Hepatocyte (in vitro differentiated cells): Measurements from ENCODE around the gene SCGB1C2. TPM values are rescaled to one million over a fixed set of nuclear protein-coding genes. Genes with fewer than 3 reads are reported as not detected.

Experiments used
- DNase-seq: peaks from one replicate; pipeline ENCODE4 v3.0.0-alpha.2; 2016; ENCODE audit warnings: low spot score
- H2AFZ ChIP-seq: fragments of 200-600 bp; sonication (generic); 2 replicates; pipeline ENCODE4 v1.6.0; 2016; ENCODE audit warnings: antibody characterized with exemption, mild to moderate bottlenecking
- H3K27ac ChIP-seq: fragments of 200-600 bp; sonication (generic); 2 replicates; pipeline ENCODE4 v1.5.1; 2016; ENCODE audit warnings: mild to moderate bottlenecking
- H3K27me3 ChIP-seq: fragments of 200-600 bp; sonication (generic); 2 replicates; pipeline ENCODE4 v1.6.1; 2016
- H3K36me3 ChIP-seq: fragments of 200-600 bp; sonication (generic); replicated peaks from 2 replicates; pipeline ENCODE4 v1.5.1; 2016; ENCODE audit warnings: low read depth; ENCODE audit not compliant: insufficient read depth
- H3K4me1 ChIP-seq: fragments of 200-600 bp; sonication (generic); 2 replicates; pipeline ENCODE4 v1.5.1; 2016; ENCODE audit warnings: mild to moderate bottlenecking, moderate library complexity; ENCODE audit not compliant: insufficient read depth
- H3K4me2 ChIP-seq: fragments of 200-600 bp; sonication (generic); 2 replicates; pipeline ENCODE4 v1.6.0; 2016
- H3K4me3 ChIP-seq: fragments of 200-600 bp; sonication (generic); 2 replicates; pipeline ENCODE4 v1.5.1; 2016; ENCODE audit warnings: mild to moderate bottlenecking
- H3K79me2 ChIP-seq: fragments of 200-600 bp; sonication (generic); 2 replicates; pipeline ENCODE4 v1.6.0; 2017; ENCODE audit warnings: mild to moderate bottlenecking
- H3K9me2 ChIP-seq: fragments of 200-600 bp; sonication (generic); replicated peaks from 2 replicates; pipeline ENCODE4 v1.6.0; 2017; ENCODE audit warnings: mild to moderate bottlenecking; ENCODE audit not compliant: insufficient read depth
- H3K9me3 ChIP-seq: fragments of 200-600 bp; sonication (generic); 2 replicates; pipeline ENCODE4 v1.5.1; 2016; ENCODE audit warnings: low read depth, mild to moderate bottlenecking
- H4K20me1 ChIP-seq: fragments of 200-600 bp; sonication (generic); 2 replicates; pipeline ENCODE4 v1.6.0; 2016; ENCODE audit warnings: mild to moderate bottlenecking; ENCODE audit not compliant: insufficient read depth, poor library complexity, severe bottlenecking
- CTCF ChIP-seq: fragments of 200-600 bp; sonication (generic); IDR thresholded peaks from 2 replicates; pipeline ENCODE4 v1.5.1; 2016; ENCODE audit warnings: antibody characterized with exemption, mild to moderate bottlenecking; ENCODE audit not compliant: poor library complexity
- EZH2 ChIP-seq: fragments of 200-600 bp; sonication (generic); IDR thresholded peaks from 2 replicates; pipeline ENCODE4 v1.6.1; 2016; ENCODE audit warnings: antibody characterized with exemption, mild to moderate bottlenecking, borderline replicate concordance
- EZH2phosphoT487 ChIP-seq: fragments of 200-600 bp; sonication (generic); IDR thresholded peaks from one replicate; pipeline ENCODE4 v1.6.1; 2018; ENCODE audit warnings: antibody characterized with exemption, mild to moderate bottlenecking, low read depth, moderate library complexity; ENCODE audit not compliant: unreplicated experiment, severe bottlenecking
- WGBS: methylation state at CpG from one replicate; pipeline ENCODE4 v1.1.6; 2016; ENCODE audit warnings: low lambda C conversion rate; ENCODE audit errors: missing lambda C conversion rate; 5-methylcytosine and 5-hydroxymethylcytosine counted together
- polyA plus RNA-seq: library from polyadenylated mRNA; unstranded; fragments of >200 nt; fragmentation: Nextera tagmentation; extraction: Ambion mirVana; gene quantifications from 2 replicates; pipeline ENCODE4 v1.2.1, GENCODE V29; 2016
- total RNA-seq: library from RNA; depleted of rRNA; stranded (reverse); fragments of >200 nt; gene quantifications from 2 replicates; pipeline ENCODE4 v1.2.3, GENCODE V29; 2014

The SCGB1C2 gene
- total and polyA plus RNA-seq, 2 experiments from 2014 or later: not detected

DNA sequence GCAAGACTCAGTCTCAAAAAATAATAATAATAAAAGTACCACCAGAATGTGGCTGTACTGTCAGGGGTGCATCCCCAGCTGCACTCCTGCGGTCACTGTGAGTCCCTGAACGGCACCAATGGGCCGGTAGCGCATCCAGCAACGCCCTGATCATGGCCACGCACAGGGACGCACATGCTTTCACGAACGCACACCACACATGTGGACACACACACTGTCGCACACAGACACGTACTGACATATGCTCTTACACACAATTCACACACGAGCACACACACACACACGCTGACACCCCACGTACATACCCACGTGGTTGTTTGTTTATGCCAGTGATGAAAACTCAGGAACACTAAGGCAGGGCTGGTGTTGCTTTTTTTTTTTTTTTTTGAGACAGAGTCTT, 22.2 kb downstream of the SCGB1C2 start:
- TF ChIP-seq EZH2phosphoT487 (no peak), EZH2 (no peak), CTCF (no peak)
- H3K79me2 ChIP-seq: no peaks in the 10 kb centered on the region
- H3K27me3 ChIP-seq: no peaks in the 10 kb centered on the region
- H3K36me3 ChIP-seq: no peaks in the 10 kb centered on the region
- H3K27ac ChIP-seq: no peak overlapping the region
- WGBS: 95% methylated on average over 15 of the region's 15 CpGs
- no peaks in the 10 kb centered on the region for H3K9me2 ChIP-seq
- H3K4me1 ChIP-seq: no peaks in the 10 kb centered on the region
- H2AFZ ChIP-seq: no peak overlapping the region
- no peak for DNase-seq
- H3K9me3 ChIP-seq: no peaks in the 10 kb centered on the region
- H4K20me1 ChIP-seq: no peaks in the 10 kb centered on the region
- no peak overlapping the region for H3K4me3 ChIP-seq
- no peak overlapping the region for H3K4me2 ChIP-seq

- H2AFZ ChIP-seq: no peak overlapping the region
- no peaks in the 10 kb centered on the region for H3K9me2 ChIP-seq
- no peak overlapping the region for H3K27ac ChIP-seq
- no peaks in the 10 kb centered on the region for H3K27me3 ChIP-seq
- WGBS: 94% methylated on average over 13 of the region's 13 CpGs
- H3K9me3 ChIP-seq: no peaks in the 10 kb centered on the region
- no peaks in the 10 kb centered on the region for H4K20me1 ChIP-seq
- no peak overlapping the region for H3K4me3 ChIP-seq
- H3K4me1 ChIP-seq: no peaks in the 10 kb centered on the region
- no peak for TF ChIP-seq CTCF
- TF ChIP-seq EZH2: no peak
- TF ChIP-seq EZH2phosphoT487: no peak
- H3K79me2 ChIP-seq: no peaks in the 10 kb centered on the region
- no peak overlapping the region for H3K4me2 ChIP-seq
- DNase-seq: no peak
- H3K36me3 ChIP-seq: no peaks in the 10 kb centered on the region
These were observed 23.0 kb downstream of the SCGB1C2 start for GRCh38 chr17:160336-160735.

DNA sequence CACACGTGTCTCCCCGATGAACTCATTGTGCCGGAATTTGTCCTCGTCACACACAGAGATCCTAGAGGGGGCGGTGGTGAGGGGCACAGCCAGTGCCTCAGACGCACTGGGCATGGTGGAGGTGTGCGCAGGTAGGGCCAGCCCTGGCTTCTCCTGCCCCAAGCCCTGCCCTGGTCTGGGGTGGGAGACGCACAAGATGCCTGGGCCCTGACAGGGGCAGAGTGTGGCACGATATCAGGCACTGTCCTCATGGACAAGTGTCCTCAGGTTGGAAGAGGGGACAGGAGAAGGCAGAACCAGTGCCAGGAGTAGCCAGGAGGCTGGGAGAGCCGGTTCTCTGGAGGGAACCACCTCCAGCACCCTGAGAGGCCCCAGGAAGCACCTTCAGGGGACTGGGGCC, 24.1 kb downstream of the SCGB1C2 start:
- H3K27me3 ChIP-seq: no peaks in the 10 kb centered on the region
- no peak overlapping the region for H3K27ac ChIP-seq
- H3K9me3 ChIP-seq: no peaks in the 10 kb centered on the region
- H2AFZ ChIP-seq: no peak overlapping the region
- WGBS: 85% methylated on average over 10 of the region's 10 CpGs
- H3K4me1 ChIP-seq: no peaks in the 10 kb centered on the region
- no peaks in the 10 kb centered on the region for H3K9me2 ChIP-seq
- H4K20me1 ChIP-seq: no peaks in the 10 kb centered on the region
- no peak for TF ChIP-seq EZH2phosphoT487
- TF ChIP-seq EZH2: no peak
- no peak for TF ChIP-seq CTCF
- H3K79me2 ChIP-seq: no peaks in the 10 kb centered on the region
- H3K36me3 ChIP-seq: no peaks in the 10 kb centered on the region
- H3K4me2 ChIP-seq: no peak overlapping the region
- no peak for DNase-seq
- no peak overlapping the region for H3K4me3 ChIP-seq

DNA sequence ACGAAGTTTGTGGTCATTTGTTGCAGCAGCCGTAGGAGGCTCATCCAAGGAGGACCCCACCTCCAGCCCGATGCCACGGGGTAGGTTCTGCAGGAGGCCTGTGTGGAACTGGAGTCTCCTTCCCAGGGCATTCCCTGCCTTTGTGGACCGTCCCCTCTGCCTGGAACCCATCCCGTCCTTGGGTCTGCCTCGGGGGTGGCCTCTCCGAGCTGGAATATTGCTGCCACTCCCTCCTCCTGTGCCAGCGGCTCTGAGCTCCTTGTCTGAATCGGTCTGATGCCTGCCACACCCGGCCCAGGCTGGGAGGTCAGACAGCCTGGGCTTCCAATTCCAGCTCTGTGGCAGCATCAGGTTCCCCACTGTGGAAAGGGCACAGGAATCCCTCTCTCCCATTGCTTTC, 25.3 kb downstream of the SCGB1C2 start:
- WGBS: 84% methylated on average over 11 of the region's 11 CpGs
- H3K4me2 ChIP-seq: no peak overlapping the region
- no peaks in the 10 kb centered on the region for H3K4me1 ChIP-seq
- H3K27ac ChIP-seq: no peak overlapping the region
- no peak overlapping the region for H2AFZ ChIP-seq
- DNase-seq: no peak
- H3K79me2 ChIP-seq: no peaks in the 10 kb centered on the region
- no peaks in the 10 kb centered on the region for H3K9me2 ChIP-seq
- H4K20me1 ChIP-seq: no peaks in the 10 kb centered on the region
- no peaks in the 10 kb centered on the region for H3K27me3 ChIP-seq
- H3K36me3 ChIP-seq: no peaks in the 10 kb centered on the region
- TF ChIP-seq EZH2: no peak
- no peak for TF ChIP-seq CTCF
- no peak for TF ChIP-seq EZH2phosphoT487
- no peak overlapping the region for H3K4me3 ChIP-seq
- no peaks in the 10 kb centered on the region for H3K9me3 ChIP-seq
